Bronchial epithelial cell (primary cell): Measurements from ENCODE around the gene MFAP3. TPM values are rescaled to one million over a fixed set of nuclear protein-coding genes. Genes with fewer than 3 reads are reported as not detected.

Source experiments
- DNase-seq: peaks from one replicate; pipeline ENCODE4 v3.0.0-alpha.2; 2010; ENCODE audit warnings: low read depth
- FAIRE-seq: peaks from 2 replicates; lab custom pipeline; 2011; peaks lifted over from hg19 to GRCh38; lab: Jason Lieb, UNC
- H3K27me3 ChIP-seq: 2 replicates; pipeline ENCODE4 v1.5.1; 2011; ENCODE audit warnings: low read length; ENCODE audit not compliant: control insufficient read depth, insufficient read depth
- H3K36me3 ChIP-seq: 2 replicates; pipeline ENCODE4 v1.5.1; 2011; ENCODE audit warnings: low read length; ENCODE audit not compliant: control insufficient read depth, insufficient read depth
- H3K4me3 ChIP-seq: 2 replicates; pipeline ENCODE4 v1.5.1; 2011; ENCODE audit warnings: mild to moderate bottlenecking, low read depth, low read length, control low read depth
- total RNA-seq: library from RNA; depleted of rRNA; stranded (reverse); fragments of >200 nt; gene quantifications from 2 replicates; pipeline ENCODE4 v1.2.1, GENCODE V29; 2014
- TF ChIP-seq, protein P1 (sequence below): IDR thresholded peaks from 2 replicates; pipeline ENCODE4 v1.5.1; 2011; ENCODE audit warnings: mild to moderate bottlenecking, moderate library complexity, low read length, control low read depth, inconsistent platforms; ENCODE audit not compliant: insufficient read depth, severe bottlenecking

The MFAP3 gene
- 57.1 and 68.4 TPM in 2 replicates for total RNA-seq

DNA sequence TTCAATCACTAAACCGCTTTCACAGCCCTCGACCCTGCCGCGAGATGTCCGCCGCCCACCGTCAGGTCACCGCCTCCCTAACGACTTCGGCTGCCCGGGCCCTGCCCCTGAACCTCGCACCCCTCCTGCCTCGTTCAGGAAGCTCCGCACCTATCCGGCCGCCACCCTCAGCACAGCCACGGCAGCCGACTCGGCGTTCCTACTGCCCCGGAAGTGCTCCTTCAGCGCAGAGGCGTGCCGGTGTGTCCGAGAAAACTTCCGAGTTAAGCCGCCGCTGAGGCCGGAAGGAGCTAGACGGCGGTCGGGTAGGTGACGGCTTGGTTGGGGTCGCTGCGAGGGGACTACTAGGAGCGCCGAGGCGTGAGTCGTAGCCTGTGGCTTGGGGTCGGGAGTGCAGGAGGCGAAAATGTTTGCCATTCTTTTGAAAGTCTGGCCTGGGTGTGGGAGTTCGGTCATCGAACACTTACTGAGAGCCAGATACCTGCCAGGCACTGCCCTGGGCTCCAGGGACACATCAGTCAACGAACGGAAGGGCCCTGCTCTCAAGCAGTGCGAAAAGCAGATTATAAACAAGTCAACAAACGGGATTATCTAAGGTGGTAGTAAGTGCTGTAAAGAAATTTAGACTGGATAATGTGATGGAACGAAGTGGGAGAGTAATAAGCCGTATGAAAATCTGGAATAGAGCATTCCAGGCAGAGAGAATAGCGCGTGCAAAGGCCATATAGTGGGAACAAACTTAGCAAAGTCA lies at the start of gene MFAP3, which contains the start of gene FAM114A2:
Gene MFAP3, plus strand, starts transcription at position 261 of the 751 bp plus-strand sequence. CDS start 10,756 bp downstream, outside the sequence.
Gene FAM114A2, minus strand, starts transcription at position 204 of the 751 bp plus-strand sequence. CDS start 3,957 bp downstream, outside the sequence.
- peak within 1 kb of the TSS; percentile 84 for H3K4me3 ChIP-seq
- H3K27me3 ChIP-seq, result no peaks in the 10 kb centered on the region
- H3K36me3 ChIP-seq, result no peaks in the 10 kb centered on the region
- peak; percentile 81 for DNase-seq
- TF ChIP-seq, protein P1, sequence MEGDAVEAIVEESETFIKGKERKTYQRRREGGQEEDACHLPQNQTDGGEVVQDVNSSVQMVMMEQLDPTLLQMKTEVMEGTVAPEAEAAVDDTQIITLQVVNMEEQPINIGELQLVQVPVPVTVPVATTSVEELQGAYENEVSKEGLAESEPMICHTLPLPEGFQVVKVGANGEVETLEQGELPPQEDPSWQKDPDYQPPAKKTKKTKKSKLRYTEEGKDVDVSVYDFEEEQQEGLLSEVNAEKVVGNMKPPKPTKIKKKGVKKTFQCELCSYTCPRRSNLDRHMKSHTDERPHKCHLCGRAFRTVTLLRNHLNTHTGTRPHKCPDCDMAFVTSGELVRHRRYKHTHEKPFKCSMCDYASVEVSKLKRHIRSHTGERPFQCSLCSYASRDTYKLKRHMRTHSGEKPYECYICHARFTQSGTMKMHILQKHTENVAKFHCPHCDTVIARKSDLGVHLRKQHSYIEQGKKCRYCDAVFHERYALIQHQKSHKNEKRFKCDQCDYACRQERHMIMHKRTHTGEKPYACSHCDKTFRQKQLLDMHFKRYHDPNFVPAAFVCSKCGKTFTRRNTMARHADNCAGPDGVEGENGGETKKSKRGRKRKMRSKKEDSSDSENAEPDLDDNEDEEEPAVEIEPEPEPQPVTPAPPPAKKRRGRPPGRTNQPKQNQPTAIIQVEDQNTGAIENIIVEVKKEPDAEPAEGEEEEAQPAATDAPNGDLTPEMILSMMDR, result no peak
- no peak for FAIRE-seq

- no peaks in the 10 kb centered on the region for H3K27me3 ChIP-seq
- TF ChIP-seq, protein P1, result no peak
- no peak overlapping the region for H3K4me3 ChIP-seq
- no peaks in the 10 kb centered on the region for H3K36me3 ChIP-seq
- FAIRE-seq, result no peak
- DNase-seq, result peak; percentile 77
These were observed 47.6 kb upstream of the MFAP3 start for GRCh38 chr5:153991168-153991567.

DNA sequence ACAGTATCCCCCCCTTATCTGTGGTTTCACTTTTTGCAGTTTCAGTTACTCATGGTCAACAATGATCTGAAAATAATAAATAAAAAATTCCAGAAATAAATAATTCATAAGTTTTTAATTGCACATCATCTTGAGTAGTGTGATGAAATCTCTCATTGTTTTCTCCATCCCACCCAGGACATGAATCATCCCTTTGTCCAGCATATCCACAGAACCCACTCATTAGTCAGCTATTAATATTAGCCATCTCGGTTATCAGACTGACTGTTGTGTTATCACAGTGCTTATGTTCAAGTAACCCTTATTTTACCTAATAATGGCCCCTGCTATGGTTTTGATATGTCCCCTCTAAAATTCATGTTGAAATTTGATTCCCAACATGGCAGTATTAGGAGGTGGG lies 40.8 kb upstream of the MFAP3 start:
- Histone ChIP-seq H3K27me3 (no peaks in the 10 kb centered on the region), H3K4me3 (no peak overlapping the region), H3K36me3 (no peaks in the 10 kb centered on the region)
- no peak for FAIRE-seq
- DNase-seq, result peak; percentile 73
- TF ChIP-seq, protein P1, result no peak

GRCh38 chr5:153998768-153999167 lies 40.0 kb upstream of the MFAP3 start:
- Histone ChIP-seq H3K27me3 (no peaks in the 10 kb centered on the region), H3K36me3 (no peaks in the 10 kb centered on the region), H3K4me3 (no peak overlapping the region)
- TF ChIP-seq, protein P1, result no peak
- no peak for DNase-seq
- FAIRE-seq, result no peak

DNA sequence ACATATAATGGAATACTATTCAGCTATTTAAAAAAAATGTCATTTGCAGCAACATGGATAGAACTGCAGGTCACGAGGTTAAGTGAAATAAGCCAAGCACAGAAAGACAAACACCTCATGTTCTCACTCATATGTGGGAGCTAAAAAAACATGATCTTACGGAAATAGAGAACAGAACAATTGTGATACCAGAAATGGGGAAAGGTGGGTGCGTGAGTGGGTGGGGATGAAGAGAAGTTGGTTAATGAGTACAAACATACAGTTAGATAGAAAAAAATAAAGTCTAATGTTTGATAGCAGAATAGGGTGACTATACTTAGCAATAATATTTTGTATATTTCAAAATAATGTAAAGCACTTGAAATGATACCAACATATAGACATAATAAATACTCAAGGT lies 38.8 kb upstream of the MFAP3 start:
- no peak overlapping the region for H3K4me3 ChIP-seq
- H3K27me3 ChIP-seq, result no peaks in the 10 kb centered on the region
- TF ChIP-seq, protein P1, result no peak
- H3K36me3 ChIP-seq, result no peaks in the 10 kb centered on the region
- FAIRE-seq (no peak), DNase-seq (no peak)
